ENCODE data around the gene ZNF883.
A peak's percentile ranks its signal among the peaks of the same experiment; 100 is the strongest.

ZNF883 gene

DNA sequence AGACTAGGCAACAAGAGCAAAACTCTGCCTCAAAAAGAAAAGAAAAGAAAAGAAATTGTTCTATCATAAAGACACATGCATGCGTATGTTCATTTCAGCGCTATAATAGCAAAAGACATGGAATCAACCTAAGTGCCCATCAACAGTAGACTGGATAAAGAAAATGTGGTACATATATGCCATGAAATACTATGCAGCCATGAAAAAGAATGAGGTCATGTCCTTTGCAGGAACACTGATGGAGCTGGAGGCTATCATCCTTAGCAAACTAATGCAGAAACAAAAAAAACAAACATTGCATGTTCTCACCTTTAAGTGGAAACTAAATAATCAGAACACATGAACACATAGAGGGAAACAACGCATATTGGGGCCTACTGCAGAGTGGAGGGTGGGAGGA is 6.3 kb upstream of the ZNF883 start:
- TF ChIP-seq, protein P1, sequence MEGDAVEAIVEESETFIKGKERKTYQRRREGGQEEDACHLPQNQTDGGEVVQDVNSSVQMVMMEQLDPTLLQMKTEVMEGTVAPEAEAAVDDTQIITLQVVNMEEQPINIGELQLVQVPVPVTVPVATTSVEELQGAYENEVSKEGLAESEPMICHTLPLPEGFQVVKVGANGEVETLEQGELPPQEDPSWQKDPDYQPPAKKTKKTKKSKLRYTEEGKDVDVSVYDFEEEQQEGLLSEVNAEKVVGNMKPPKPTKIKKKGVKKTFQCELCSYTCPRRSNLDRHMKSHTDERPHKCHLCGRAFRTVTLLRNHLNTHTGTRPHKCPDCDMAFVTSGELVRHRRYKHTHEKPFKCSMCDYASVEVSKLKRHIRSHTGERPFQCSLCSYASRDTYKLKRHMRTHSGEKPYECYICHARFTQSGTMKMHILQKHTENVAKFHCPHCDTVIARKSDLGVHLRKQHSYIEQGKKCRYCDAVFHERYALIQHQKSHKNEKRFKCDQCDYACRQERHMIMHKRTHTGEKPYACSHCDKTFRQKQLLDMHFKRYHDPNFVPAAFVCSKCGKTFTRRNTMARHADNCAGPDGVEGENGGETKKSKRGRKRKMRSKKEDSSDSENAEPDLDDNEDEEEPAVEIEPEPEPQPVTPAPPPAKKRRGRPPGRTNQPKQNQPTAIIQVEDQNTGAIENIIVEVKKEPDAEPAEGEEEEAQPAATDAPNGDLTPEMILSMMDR (IDR thresholded peaks at IDR 0.05; ENCODE audit: insufficient read depth, missing control alignments): no peak
- DNase-seq (ENCODE audit: insufficient read length, low spot score) (no peak), FAIRE-seq (no peak)

DNA sequence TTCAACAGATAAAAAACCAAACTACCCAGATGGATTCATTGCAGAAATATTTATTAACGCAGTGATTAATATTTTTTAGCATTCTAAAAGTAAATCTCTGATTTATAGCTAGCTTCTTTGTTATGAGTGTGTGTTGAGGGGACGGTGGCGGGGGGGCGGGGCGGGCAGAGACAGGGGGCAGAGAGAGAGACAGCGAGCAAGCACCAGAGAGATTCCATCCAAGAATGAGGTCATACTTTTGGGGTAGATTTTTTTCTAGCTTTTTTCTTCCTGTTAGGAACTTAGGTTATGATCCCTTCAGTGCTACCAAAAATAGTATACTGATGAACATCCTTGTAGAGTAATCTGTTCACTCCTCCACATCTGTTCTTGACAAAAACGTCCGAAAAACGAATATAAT is 500 bp upstream of the ZNF883 start:
- FAIRE-seq (no peak), DNase-seq (ENCODE audit: insufficient read length, low spot score) (no peak)
- TF ChIP-seq, protein P1 (IDR thresholded peaks at IDR 0.05; ENCODE audit: insufficient read depth, missing control alignments): no peak

DNA sequence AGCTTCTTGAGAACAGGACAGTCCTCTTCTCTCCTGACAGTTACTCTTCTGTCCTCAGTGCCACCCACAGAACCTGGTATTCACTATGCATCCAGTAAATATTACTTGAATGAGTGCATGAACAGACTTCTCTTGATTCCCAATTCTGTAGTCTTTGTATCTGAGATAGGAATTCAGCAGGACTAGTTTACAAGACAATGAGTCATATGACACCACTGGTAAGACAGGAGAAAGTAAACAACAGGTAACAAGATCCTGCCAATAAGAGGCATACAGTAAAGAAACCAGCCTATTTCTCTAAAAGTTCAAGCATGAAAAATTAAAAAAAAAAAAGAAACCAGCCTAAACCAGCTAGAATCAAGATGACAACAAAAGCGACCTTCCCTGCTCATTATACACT is 6.2 kb downstream of the ZNF883 start:
- TF ChIP-seq, protein P1 (IDR thresholded peaks at IDR 0.05; ENCODE audit: insufficient read depth, missing control alignments): no peak
- FAIRE-seq (no peak), DNase-seq (ENCODE audit: insufficient read length, low spot score) (no peak)

DNA sequence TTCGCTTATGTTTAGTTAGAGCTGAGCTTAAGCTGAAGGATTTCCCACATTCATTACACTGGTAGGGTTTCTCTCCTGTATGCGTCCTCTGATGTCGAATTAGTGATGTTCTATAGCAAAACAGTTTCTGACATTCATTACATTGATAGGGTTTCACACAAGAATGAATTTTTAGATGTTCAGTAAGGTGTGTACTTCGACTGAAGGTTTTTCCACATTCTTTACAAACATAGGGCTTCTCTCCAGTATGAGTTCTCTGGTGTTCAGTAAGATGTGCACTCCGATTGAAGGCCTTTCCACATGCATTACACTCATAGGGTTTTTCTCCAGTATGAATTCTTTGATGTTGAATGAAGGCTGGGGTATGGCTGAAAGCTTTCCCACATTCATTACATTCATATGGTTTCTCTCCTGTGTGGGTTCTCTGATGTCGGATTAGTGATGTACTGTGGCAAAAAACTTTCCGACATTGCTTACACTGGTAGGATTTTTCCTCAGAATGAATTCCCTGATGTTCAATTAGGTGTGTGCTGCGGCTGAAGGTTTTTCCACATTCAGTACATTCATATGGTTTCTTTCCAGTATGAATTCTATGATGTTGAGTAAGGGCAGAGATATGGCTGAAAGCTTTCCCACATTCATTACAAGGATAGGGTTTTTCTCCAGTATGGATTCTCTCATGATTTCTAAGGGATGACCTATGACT is 14.6 kb downstream of the ZNF883 start:
- no peak for DNase-seq (ENCODE audit: insufficient read length, low spot score)
- no peak for FAIRE-seq
- TF ChIP-seq, protein P1 (IDR thresholded peaks at IDR 0.05; ENCODE audit: insufficient read depth, missing control alignments): no peak

DNA sequence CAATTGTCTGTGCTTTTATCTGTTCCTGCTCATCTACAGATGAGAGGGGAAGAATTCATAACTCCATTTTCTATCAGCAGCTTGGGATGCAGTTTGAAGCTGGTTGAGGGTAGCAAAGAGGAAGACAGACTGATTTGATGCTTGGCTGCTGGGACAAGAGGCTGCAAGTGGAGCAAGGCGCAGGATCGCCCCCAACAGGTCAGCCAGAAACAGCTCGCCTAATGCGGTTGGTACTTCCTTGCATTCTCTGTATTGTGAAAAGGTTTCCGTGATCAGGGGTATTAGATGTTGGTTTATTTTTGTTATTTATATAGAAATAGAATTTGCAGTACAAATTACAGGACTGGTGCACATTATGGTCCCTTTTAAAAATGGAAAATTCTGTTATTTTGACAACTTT is 40.6 kb downstream of the ZNF883 start:
- FAIRE-seq (no peak), DNase-seq (ENCODE audit: insufficient read length, low spot score) (no peak)
- TF ChIP-seq, protein P1 (IDR thresholded peaks at IDR 0.05; ENCODE audit: insufficient read depth, missing control alignments): peak; percentile 21

DNA sequence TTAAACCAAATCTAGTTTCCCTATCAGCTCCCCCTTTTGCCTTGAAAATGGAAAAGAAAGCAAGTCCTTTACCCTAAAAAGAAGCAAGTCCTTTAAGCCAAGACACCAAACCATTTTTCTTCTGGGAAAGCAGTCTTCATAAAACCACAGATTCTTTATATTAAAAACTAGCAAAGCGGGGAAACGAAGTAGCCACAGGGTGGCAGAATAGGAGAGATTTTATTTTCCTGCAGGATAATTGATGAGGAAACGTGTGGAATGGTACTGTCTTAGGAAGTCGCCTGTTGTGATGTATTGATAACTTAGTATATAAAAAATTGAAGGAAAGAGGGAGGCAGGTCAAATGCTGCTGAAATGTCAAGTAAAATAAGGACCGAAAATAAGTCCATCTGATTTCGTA is 41.1 kb downstream of the ZNF883 start:
- DNase-seq (ENCODE audit: insufficient read length, low spot score) (no peak), FAIRE-seq (no peak)
- TF ChIP-seq, protein P1 (IDR thresholded peaks at IDR 0.05; ENCODE audit: insufficient read depth, missing control alignments): peak; percentile 43

DNA sequence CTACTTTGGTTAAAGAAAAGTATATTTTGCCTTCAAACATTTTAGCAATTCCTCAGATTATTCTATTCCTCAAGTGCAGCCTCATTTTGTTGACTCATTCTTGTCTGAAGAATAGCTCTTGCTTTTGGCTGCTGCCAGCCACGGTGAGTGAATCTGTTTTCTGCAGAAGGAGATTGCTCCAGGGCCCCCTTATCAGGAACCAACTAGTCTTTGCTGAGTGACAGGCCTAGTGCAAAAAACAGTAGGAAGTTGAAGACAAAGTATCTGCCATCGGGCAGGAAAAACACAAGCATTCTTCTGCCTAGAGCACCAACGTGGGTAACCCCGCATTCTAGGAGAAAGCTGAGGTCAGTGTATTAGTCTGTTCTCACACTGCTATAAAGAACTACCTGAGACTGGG is 42.3 kb downstream of the ZNF883 start:
- FAIRE-seq (no peak), DNase-seq (ENCODE audit: insufficient read length, low spot score) (no peak)
- TF ChIP-seq, protein P1 (IDR thresholded peaks at IDR 0.05; ENCODE audit: insufficient read depth, missing control alignments): no peak

Data from D721Med (cell line).